SK-N-MC (cell line): Measurements from ENCODE around the gene MUS81.

Experiments used
- EZH2 ChIP-seq: fragments of 200-600 bp; sonication (generic); IDR thresholded peaks from one replicate; pipeline ENCODE4 v1.6.1; 2017; ENCODE audit warnings: antibody characterized with exemption
- POLR2AphosphoS5 ChIP-seq: IDR thresholded peaks from 2 replicates; pipeline ENCODE4 v1.6.1; 2012; ENCODE audit warnings: mild to moderate bottlenecking, low read depth, low read length, borderline replicate concordance

- TF ChIP-seq EZH2, result no peak
- no peak for TF ChIP-seq POLR2AphosphoS5
Measured at GRCh38 chr11:65855927-65856363, 4.3 kb upstream of the MUS81 start.
